Activated CD4-positive, alpha-beta memory T cell treated with anti-CD3 and anti-CD28 coated beads for 36 hours (primary cell): ENCODE measurements around the gene OLFML2A. TPM values are rescaled to one million over a fixed set of nuclear protein-coding genes. Genes with fewer than 3 reads are reported as not detected.
A peak's percentile ranks its signal among the peaks of the same experiment; 100 is the strongest.
"Not testable (repeated sequence)": the region's sequence is repeated elsewhere in the genome, so short reads cannot be mapped to it uniquely, and the experiment has no call there.

ENCODE experiments used
- CTCF ChIA-PET: fragments of 350-600 bp; sonication (Branson Sonifier 250); formaldehyde crosslinking; loops from one replicate; lab custom pipeline; 2021; ENCODE audit warnings: antibody characterized with exemption, inconsistent platforms; lab: Charles Lee
- POLR2A ChIA-PET: fragments of 350-600 bp; sonication (Branson Sonifier 250); formaldehyde crosslinking; loops from one replicate; lab custom pipeline; 2021; ENCODE audit warnings: antibody characterized with exemption; lab: Charles Lee
- DNase-seq: peaks from one replicate; pipeline ENCODE4 v3.0.0-alpha.2; 2020
- H3K27ac Mint-ChIP-seq: one replicate; pipeline ENCODE4 v1.8.0; 2021; ENCODE audit warnings: mixed read lengths
- H3K27me3 Mint-ChIP-seq: one replicate; pipeline ENCODE4 v1.8.0; 2021; ENCODE audit warnings: mixed read lengths
- H3K36me3 Mint-ChIP-seq: one replicate; pipeline ENCODE4 v1.8.0; 2021; ENCODE audit warnings: mixed read lengths
- H3K4me1 Mint-ChIP-seq: one replicate; pipeline ENCODE4 v1.8.0; 2021; ENCODE audit warnings: low read depth, mixed read lengths
- H3K4me3 Mint-ChIP-seq: one replicate; pipeline ENCODE4 v1.8.0; 2021; ENCODE audit warnings: mild to moderate bottlenecking, mixed read lengths
- H3K9me3 Mint-ChIP-seq: one replicate; pipeline ENCODE4 v1.8.0; 2021; ENCODE audit warnings: mixed read lengths
- intact Hi-C: fragments of 100-400 bp; cut with micrococcal nuclease; formaldehyde crosslinking; loops from one replicate; pipeline ENCODE4 v1.15.1; 2023
- total RNA-seq, 2 experiments: library from RNA; stranded (reverse); gene quantifications; one replicate each; pipeline ENCODE4 v1.2.3, GENCODE V29; 2021

OLFML2A gene
- total RNA-seq, 2 experiments from 2014 or later: not detected

- POLR2A ChIA-PET: interaction anchor here (0.7 to 3.4 kb wide), 3 partner anchors 83 to 91 kb away, joined by 3 to 18 read pairs (median 6); partner anchors contain the start of gene WDR38
- no peaks in the 10 kb centered on the region for H3K36me3 Mint-ChIP-seq
- H3K4me3 Mint-ChIP-seq: peak overlapping the region; percentile 79
- CTCF ChIA-PET: interaction anchor here (0.9 to 15.7 kb wide), 7 partner anchors 7 to 153 kb away, joined by 3 to 530 read pairs (median 5); partner anchors contain the start of genes OLFML2A and WDR38
- intact Hi-C loops: loop anchor here (2.0 to 5.0 kb wide), 4 partner anchors 15 to 473 kb away; partner anchors contain the start of genes GOLGA1 and HSPA5
- H3K4me1 Mint-ChIP-seq: peaks cover 39% of the 10 kb centered on the region
- DNase-seq: peak; percentile 19
- H3K27ac Mint-ChIP-seq: no peak overlapping the region
- H3K9me3 Mint-ChIP-seq: no peaks in the 10 kb centered on the region
- H3K27me3 Mint-ChIP-seq: peaks cover 60% of the 10 kb centered on the region
Measured at GRCh38 chr9:124769549-124770358, 7.2 kb upstream of the OLFML2A start.

- Mint-ChIP-seq H3K4me3 (peak overlapping the region; percentile 79), H3K27me3 (peaks cover 60% of the 10 kb centered on the region), H3K36me3 (no peaks in the 10 kb centered on the region), H3K4me1 (peaks cover 39% of the 10 kb centered on the region), H3K27ac (no peak overlapping the region), H3K9me3 (no peaks in the 10 kb centered on the region)
- ChIA-PET POLR2A (interaction anchor here (0.7 to 3.4 kb wide), 6 partner anchors 82 to 91 kb away, joined by 3 to 18 read pairs (median 5); partner anchors contain the start of gene WDR38), CTCF (interaction anchor here (0.7 to 15.7 kb wide), 17 partner anchors 9 to 605 kb away, joined by 3 to 530 read pairs (median 5); partner anchors contain the start of genes ARPC5L, RPL35 and WDR38)
- DNase-seq: peak; percentile 27
- intact Hi-C loops: loop anchor here (1.0 to 5.0 kb wide), 4 partner anchors 92 to 472 kb away; partner anchors contain the start of genes ARPC5L, GOLGA1 and HSPA5
Measured at GRCh38 chr9:124770359-124771020, 6.4 kb upstream of the OLFML2A start.

DNA sequence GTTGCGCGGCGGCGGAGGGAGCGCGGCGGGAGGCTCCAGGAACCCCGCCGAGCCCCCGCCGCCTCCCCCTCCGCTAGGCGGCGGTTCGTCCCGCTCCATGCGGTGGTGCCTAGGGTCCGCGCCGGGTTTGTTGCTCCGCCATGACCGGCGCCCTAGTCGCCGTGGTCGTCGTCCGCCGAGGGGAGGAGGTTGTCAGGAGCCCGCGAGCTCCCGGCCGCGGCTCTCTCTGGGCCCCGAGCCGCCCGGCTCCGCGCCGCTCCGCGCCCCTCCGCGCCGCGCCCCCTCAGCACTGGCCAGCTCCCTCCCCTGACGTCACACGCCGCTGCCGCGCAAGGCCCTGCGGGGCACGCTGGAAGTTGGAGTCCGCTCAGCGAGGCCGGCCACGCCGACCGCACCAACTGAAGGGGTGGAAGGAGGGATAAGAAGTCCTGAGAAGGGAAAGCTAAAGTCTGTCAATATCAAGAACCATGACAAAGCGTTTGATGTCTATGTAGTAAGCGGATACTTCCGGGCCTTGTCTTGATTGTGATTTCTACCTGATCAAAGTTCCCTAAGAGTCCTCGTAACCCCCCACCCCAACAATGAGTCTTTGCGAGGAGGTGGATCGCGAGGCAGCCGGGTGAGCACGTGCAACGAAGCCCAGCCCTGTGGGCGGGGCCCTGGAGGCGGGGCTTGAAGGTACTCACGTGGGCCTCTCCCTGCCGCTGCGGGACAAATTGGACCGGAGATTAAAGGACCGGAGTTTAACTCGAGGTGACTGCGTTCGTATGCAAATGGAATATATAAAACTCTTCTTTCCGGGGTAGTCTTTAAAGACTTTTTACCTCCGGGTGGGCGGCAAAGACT is 5.7 kb upstream of the OLFML2A start, which contains the start of gene NR6A1:
Gene NR6A1, minus strand, starts transcription at position 291 of the 846 bp plus-strand sequence.
- intact Hi-C loops: loop anchor here (1.0 to 5.0 kb wide), 4 partner anchors 91 to 471 kb away; partner anchors contain the start of genes ARPC5L, GOLGA1 and HSPA5
- Mint-ChIP-seq H3K27ac (peak within 1 kb of the TSS; percentile 77), H3K4me3 (peak within 1 kb of the TSS; percentile 79), H3K4me1 (peaks cover 43% of the 10 kb centered on the region), H3K36me3 (no peaks in the 10 kb centered on the region), H3K27me3 (peaks cover 64% of the 10 kb centered on the region), H3K9me3 (no peaks in the 10 kb centered on the region)
- ChIA-PET POLR2A (interaction anchor here (0.7 to 3.4 kb wide), 5 partner anchors 81 to 90 kb away, joined by 3 to 18 read pairs (median 6); partner anchors contain the start of gene WDR38), CTCF (interaction anchor here (0.5 to 15.7 kb wide), 27 partner anchors 8 to 605 kb away, joined by 3 to 530 read pairs (median 4); partner anchors contain the start of genes ARPC5L, RPL35 and WDR38)
- DNase-seq: peak; percentile 94

DNA sequence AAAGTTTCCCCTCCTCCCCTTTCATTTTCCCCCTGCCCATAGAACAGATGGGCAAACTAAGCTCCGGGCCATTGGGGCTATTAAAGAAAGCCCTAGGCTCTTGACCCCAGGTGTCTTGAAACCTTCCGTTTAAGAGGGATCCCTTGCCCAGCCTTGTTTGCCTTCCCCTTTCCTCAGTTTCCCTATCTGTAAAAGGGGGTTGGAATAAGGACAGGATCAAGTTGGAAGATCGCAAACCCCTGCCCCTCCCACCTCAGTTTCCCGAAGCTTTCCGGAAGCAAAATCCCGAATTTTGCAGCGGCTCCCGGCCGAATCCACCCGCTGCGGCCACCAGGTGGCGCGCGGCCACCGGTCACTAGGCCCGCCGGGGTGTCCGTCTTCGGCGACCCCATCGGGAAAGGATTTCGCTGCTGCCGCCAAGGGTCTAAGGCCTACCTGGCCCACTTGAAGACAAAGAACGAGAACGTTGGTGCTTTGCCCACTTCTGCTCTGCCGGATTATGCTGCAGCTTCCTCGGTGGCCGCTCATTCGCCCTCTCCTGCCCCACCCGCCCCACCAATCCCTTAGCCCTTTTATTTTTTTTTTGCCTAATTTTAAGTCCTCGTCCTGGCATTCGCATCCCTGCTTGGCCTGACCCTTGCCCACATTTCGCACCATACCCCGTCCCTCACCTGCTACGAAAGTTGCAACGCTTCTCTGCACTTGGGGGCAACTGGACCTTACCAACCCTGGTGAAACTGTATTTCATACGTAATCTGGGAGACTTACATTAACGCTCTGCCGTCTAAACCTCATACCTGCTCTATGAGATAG is 4.9 kb upstream of the OLFML2A start:
- intact Hi-C loops: loop anchor here (1.0 to 5.0 kb wide), 4 partner anchors 90 to 470 kb away; partner anchors contain the start of genes ARPC5L, GOLGA1 and HSPA5
- POLR2A ChIA-PET: interaction anchor here (1.4 to 3.4 kb wide), 4 partner anchors 81 to 89 kb away, joined by 6 to 18 read pairs (median 6); partner anchors contain the start of genes ARPC5L, RPL35 and WDR38
- peaks cover 62% of the 10 kb centered on the region for H3K27me3 Mint-ChIP-seq
- no peaks in the 10 kb centered on the region for H3K9me3 Mint-ChIP-seq
- peaks cover 47% of the 10 kb centered on the region for H3K4me1 Mint-ChIP-seq
- peak; percentile 43 for DNase-seq
- CTCF ChIA-PET: interaction anchor here (0.5 to 15.7 kb wide), 27 partner anchors 10 to 604 kb away, joined by 3 to 530 read pairs (median 4); partner anchors contain the start of genes ARPC5L, RPL35 and WDR38
- peak overlapping the region; percentile 74 for H3K4me3 Mint-ChIP-seq
- H3K36me3 Mint-ChIP-seq: no peaks in the 10 kb centered on the region
- H3K27ac Mint-ChIP-seq: no peak overlapping the region

GRCh38 chr9:124772877-124773276 is 4.1 kb upstream of the OLFML2A start:
- POLR2A ChIA-PET: interaction anchor here (1.1 to 2.2 kb wide), 3 partner anchors 79 to 89 kb away, joined by 4 to 7 read pairs (median 6); partner anchors contain the start of genes ARPC5L, RPL35 and WDR38
- not testable (repeated sequence) for H3K9me3 Mint-ChIP-seq, H3K36me3 Mint-ChIP-seq, H3K27ac Mint-ChIP-seq, DNase-seq
- Mint-ChIP-seq H3K4me1 (peaks cover 45% of the 10 kb centered on the region), H3K4me3 (peak overlapping the region; percentile 74), H3K27me3 (peaks cover 59% of the 10 kb centered on the region)
- intact Hi-C loops: loop anchor here (5.0 kb wide), 2 partner anchors 419 to 469 kb away; partner anchors contain the start of gene HSPA5
- CTCF ChIA-PET: interaction anchor here (0.6 to 15.7 kb wide), 14 partner anchors 11 to 602 kb away, joined by 3 to 530 read pairs (median 7); partner anchors contain the start of genes ARPC5L, RPL35 and WDR38

GRCh38 chr9:124773473-124774128 is 3.3 kb upstream of the OLFML2A start:
- H3K27ac Mint-ChIP-seq: no peak overlapping the region
- DNase-seq: no peak
- H3K4me3 Mint-ChIP-seq: no peak overlapping the region
- H3K4me1 Mint-ChIP-seq: peaks cover 45% of the 10 kb centered on the region
- intact Hi-C loops: loop anchor here (1.0 to 5.0 kb wide), 6 partner anchors 80 to 601 kb away; partner anchors contain the start of genes HSPA5, SCAI and WDR38
- no peaks in the 10 kb centered on the region for H3K36me3 Mint-ChIP-seq
- no peaks in the 10 kb centered on the region for H3K9me3 Mint-ChIP-seq
- POLR2A ChIA-PET: interaction anchor here (1.1 to 2.2 kb wide), 3 partner anchors 79 to 88 kb away, joined by 4 to 7 read pairs (median 6); partner anchors contain the start of genes ARPC5L, RPL35 and WDR38
- peaks cover 55% of the 10 kb centered on the region for H3K27me3 Mint-ChIP-seq
- CTCF ChIA-PET: interaction anchor here (0.6 to 15.7 kb wide), 14 partner anchors 11 to 156 kb away, joined by 3 to 530 read pairs (median 4); partner anchors contain the start of gene WDR38

DNA sequence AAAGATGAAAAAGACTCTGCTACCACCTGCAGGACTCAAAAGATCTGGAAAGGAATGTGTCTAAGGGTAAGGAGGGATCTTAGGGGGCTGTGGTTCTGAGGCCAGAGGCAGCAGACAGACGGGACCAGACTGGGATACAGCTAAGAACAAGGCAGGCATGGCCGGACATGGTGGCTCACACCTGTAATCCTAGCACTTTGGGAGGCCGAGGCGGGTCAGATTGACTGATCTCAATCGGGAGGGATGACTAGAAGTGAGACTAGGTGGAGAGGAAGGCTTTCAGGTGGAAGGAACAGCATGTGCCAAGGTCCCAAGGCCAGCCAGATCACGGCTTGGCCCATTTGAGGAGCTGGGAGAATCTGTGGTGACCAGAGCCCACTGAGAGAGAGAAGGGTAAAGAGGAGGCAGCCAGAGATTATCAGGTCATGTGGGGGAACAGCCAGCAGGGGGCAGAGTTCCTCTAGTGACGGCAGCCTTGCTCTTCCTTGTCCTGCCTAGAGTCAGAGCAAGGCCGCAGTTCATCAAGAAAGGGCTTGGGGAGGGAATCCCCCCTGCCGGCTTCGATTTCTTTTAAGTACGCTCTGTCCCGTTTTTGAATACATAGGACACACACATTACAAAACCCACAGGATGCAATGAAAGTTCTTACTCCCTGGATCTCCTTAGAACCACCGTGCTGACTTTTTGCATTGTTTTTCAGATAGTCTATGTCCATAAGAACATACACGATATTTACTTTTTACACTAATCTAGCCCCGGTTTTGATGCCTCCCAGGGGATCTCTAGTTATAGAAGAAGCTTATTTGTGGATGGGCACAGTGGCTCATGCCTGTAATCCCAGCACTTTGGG is 2.6 kb upstream of the OLFML2A start:
- POLR2A ChIA-PET: interaction anchor here (1.8 to 2.2 kb wide), 2 partner anchors 79 to 87 kb away, joined by 6 to 7 read pairs; partner anchors contain the start of genes ARPC5L, RPL35 and WDR38
- Mint-ChIP-seq H3K9me3 (no peaks in the 10 kb centered on the region), H3K36me3 (no peaks in the 10 kb centered on the region), H3K27me3 (peaks cover 50% of the 10 kb centered on the region), H3K4me1 (peaks cover 41% of the 10 kb centered on the region), H3K27ac (no peak overlapping the region), H3K4me3 (no peak overlapping the region)
- intact Hi-C loops: loop anchor here (1.0 to 5.0 kb wide), 6 partner anchors 79 to 600 kb away; partner anchors contain the start of genes HSPA5, SCAI and WDR38
- peak; percentile 90 for DNase-seq
- CTCF ChIA-PET: interaction anchor here (0.5 to 15.7 kb wide), 19 partner anchors 11 to 1832 kb away, joined by 3 to 530 read pairs (median 4); partner anchors contain the start of genes SCAI and WDR38

GRCh38 chr9:124776618-124776953 is 347 bp upstream of the OLFML2A start:
- CTCF ChIA-PET: interaction anchor here (0.6 to 15.7 kb wide), 6 partner anchors 8 to 84 kb away, joined by 3 to 530 read pairs (median 5); partner anchors contain the start of gene WDR38

More at GRCh38 chr9:124776618-124776953, 347 bp upstream of the OLFML2A start:
- H3K27me3 Mint-ChIP-seq: peaks cover 38% of the 10 kb centered on the region
- H3K9me3 Mint-ChIP-seq: no peaks in the 10 kb centered on the region
- no peaks in the 10 kb centered on the region for H3K36me3 Mint-ChIP-seq
- H3K4me1 Mint-ChIP-seq: peaks cover 28% of the 10 kb centered on the region
- H3K4me3 Mint-ChIP-seq: peak overlapping the region; percentile 60
- POLR2A ChIA-PET: interaction anchor here (0.6 kb wide), 1 partner anchor 891 kb away, joined by 4 read pairs; no protein-coding TSS in a partner anchor
- intact Hi-C loops: no loop called here
- no peak for DNase-seq
- no peak overlapping the region for H3K27ac Mint-ChIP-seq
